Osteocyte (in vitro differentiated cells): Measurements from ENCODE around the gene ACOX2. TPM values are rescaled to one million over a fixed set of nuclear protein-coding genes. Genes with fewer than 3 reads are reported as not detected.

Experiments used
- DNase-seq: peaks from one replicate; pipeline ENCODE4 v3.0.0; 2021; ENCODE audit warnings: mixed read lengths; ENCODE audit not compliant: unreplicated experiment; ENCODE audit errors: extremely low spot score
- H3K27ac Mint-ChIP-seq: one replicate; pipeline ENCODE4 v1.8.0; 2021; ENCODE audit warnings: mild to moderate bottlenecking, mixed read lengths; ENCODE audit not compliant: unreplicated experiment
- H3K27me3 Mint-ChIP-seq: one replicate; pipeline ENCODE4 v1.8.0; 2021; ENCODE audit warnings: mixed read lengths; ENCODE audit not compliant: unreplicated experiment
- H3K36me3 Mint-ChIP-seq: one replicate; pipeline ENCODE4 v1.8.0; 2021; ENCODE audit warnings: mixed read lengths; ENCODE audit not compliant: unreplicated experiment
- H3K4me1 Mint-ChIP-seq: one replicate; pipeline ENCODE4 v1.8.0; 2021; ENCODE audit warnings: mixed read lengths; ENCODE audit not compliant: unreplicated experiment
- H3K4me3 Mint-ChIP-seq: one replicate; pipeline ENCODE4 v1.8.0; 2021; ENCODE audit warnings: mild to moderate bottlenecking, moderate library complexity, mixed read lengths; ENCODE audit not compliant: unreplicated experiment
- H3K9me3 Mint-ChIP-seq: one replicate; pipeline ENCODE4 v1.8.0; 2021; ENCODE audit warnings: mixed read lengths; ENCODE audit not compliant: unreplicated experiment
- total RNA-seq: library from RNA; stranded (reverse); gene quantifications from 2 replicates; pipeline ENCODE4 v1.2.1, GENCODE V29; 2021
- TF ChIP-seq, protein P1 (sequence below): fragments of 200-600 bp; sonication (generic); IDR thresholded peaks from 2 replicates; pipeline ENCODE4 v1.5.0; 2021; ENCODE audit warnings: antibody characterized with exemption, mild to moderate bottlenecking, moderate library complexity

Gene ACOX2
- total RNA-seq, 1 donor from 2014 or later = 0.51 TPM

DNA sequence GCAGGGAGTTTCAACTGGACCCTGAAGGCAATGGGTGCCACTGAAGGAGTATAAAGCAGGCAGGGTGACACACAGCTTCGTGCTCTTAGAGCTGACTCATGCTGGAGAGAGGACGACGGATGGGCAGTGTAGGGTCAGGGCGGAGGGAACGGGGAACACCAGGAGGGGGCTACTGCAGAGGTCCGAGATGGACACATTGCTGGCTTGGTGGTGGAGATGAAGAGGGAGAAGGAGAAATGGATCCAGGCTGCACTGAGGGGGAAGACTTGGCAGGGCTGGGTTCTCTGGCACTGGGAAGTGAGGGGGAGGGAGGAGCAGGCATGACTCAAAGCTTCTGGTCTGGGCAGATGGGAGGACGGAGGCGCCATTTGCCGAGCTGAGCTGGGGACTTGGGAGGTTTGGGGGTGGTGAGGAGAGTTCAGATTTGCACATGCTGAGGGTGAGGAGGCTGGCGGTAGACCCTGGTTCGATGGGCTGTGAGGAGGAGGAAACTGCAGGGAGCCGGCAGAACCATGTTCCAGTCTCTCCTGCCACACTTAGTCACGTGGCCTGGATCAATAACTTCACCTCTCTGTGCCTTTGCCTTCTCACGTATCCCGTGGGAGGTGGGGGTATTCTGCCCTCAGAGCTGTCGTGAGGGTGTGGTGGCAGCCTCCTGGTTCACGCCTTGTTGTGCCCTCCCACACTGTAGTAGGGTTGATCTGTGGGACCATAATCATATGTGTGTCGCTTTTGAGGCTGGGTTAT lies 49.7 kb downstream of the ACOX2 start:
- no peak for DNase-seq
- H3K4me1 Mint-ChIP-seq = peaks cover 36% of the 10 kb centered on the region
- TF ChIP-seq, protein P1, sequence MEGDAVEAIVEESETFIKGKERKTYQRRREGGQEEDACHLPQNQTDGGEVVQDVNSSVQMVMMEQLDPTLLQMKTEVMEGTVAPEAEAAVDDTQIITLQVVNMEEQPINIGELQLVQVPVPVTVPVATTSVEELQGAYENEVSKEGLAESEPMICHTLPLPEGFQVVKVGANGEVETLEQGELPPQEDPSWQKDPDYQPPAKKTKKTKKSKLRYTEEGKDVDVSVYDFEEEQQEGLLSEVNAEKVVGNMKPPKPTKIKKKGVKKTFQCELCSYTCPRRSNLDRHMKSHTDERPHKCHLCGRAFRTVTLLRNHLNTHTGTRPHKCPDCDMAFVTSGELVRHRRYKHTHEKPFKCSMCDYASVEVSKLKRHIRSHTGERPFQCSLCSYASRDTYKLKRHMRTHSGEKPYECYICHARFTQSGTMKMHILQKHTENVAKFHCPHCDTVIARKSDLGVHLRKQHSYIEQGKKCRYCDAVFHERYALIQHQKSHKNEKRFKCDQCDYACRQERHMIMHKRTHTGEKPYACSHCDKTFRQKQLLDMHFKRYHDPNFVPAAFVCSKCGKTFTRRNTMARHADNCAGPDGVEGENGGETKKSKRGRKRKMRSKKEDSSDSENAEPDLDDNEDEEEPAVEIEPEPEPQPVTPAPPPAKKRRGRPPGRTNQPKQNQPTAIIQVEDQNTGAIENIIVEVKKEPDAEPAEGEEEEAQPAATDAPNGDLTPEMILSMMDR = no peak
- no peak overlapping the region for H3K4me3 Mint-ChIP-seq
- H3K27ac Mint-ChIP-seq = peak overlapping the region; percentile 68
- H3K9me3 Mint-ChIP-seq = no peaks in the 10 kb centered on the region
- no peaks in the 10 kb centered on the region for H3K36me3 Mint-ChIP-seq
- no peaks in the 10 kb centered on the region for H3K27me3 Mint-ChIP-seq

DNA sequence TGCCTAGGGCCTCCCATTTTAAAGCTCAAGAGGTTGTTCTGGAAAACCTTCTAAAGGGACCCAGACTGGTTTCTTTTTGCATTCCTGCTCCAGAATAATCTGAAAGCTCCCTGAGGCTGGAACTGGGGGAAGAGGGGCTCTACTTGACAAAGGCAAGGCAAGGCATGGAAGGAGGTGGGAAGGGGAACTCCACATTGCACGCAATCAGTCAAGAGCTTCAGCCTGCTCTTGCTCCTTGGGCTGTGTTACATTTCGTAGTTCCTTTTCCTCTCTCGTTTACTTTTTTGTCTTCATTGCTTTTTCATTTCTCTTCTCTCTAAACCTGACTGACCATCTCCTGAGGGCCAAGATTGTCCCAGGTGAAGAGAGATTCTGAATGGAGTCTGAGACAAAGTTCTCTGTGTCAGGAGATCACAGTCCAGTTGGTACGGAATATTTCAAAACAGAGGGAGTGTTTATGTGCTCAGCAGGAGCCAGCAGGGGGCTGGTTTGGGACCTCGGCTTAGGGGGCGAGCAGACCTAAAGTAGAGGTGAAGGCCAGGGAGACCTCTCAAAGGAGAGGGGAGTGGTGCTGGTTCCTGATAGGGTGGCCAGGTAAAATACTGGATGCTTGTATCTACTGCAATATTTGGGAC lies 51.1 kb downstream of the ACOX2 start:
- DNase-seq = no peak
- TF ChIP-seq, protein P1 = no peak
- no peak overlapping the region for H3K4me3 Mint-ChIP-seq
- H3K27me3 Mint-ChIP-seq = no peaks in the 10 kb centered on the region
- H3K4me1 Mint-ChIP-seq = peaks cover 30% of the 10 kb centered on the region
- H3K27ac Mint-ChIP-seq = no peak overlapping the region
- H3K9me3 Mint-ChIP-seq = no peaks in the 10 kb centered on the region
- H3K36me3 Mint-ChIP-seq = no peaks in the 10 kb centered on the region

DNA sequence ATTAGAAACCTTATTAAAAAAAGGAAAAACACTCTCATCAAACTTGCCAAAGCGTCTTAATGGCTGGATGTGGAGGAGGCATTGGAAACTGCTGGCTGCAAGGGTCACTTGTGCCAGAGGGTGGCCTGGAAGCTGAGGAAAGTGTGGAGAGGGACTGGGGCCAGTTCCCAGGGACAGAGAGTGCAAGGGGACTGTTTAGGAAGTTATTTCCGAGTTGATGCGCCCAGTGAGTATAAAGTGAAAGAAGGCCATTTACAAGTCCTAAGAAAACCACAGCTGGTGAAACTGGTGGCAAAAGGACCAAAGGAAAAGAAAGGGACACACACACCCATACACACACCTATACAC lies 52.3 kb downstream of the ACOX2 start:
- Mint-ChIP-seq H3K4me1 (peaks cover 23% of the 10 kb centered on the region), H3K27ac (no peak overlapping the region), H3K9me3 (no peaks in the 10 kb centered on the region), H3K4me3 (no peak overlapping the region), H3K36me3 (peaks cover 2% of the 10 kb centered on the region), H3K27me3 (peaks cover 2% of the 10 kb centered on the region)
- TF ChIP-seq, protein P1 = no peak
- no peak for DNase-seq

DNA sequence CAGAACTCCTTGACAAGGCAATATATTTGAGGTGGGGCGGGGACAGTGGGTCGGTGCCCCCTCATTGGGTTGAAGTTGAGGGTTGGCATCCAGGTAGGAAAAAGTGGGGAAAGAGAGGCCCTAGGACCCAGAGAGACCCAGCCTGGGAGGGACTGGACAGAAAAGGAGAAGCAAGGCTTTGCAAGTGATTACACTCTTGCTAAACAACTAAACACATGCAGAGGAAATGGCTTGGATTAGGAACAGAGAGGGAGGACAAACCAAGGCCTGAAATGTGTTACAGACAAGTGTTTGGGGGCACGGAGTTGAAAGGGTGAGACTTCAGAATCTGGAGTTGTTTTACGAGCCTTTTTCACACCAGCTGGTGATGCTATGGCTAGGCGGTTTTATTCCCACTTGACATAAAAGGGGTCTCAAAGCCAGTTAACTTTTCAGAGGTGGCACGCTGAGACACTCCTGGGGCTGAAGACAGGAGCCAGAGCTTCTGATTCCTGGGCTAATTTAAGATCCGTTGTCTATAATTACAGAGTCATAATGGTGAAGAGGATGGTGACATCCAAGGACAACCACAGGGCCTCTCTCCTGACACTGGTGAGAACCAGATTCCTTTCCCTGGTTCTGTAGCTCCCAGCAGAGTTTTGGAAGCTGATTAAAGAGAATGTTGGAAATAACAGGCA lies 52.8 kb downstream of the ACOX2 start:
- peaks cover 20% of the 10 kb centered on the region for H3K4me1 Mint-ChIP-seq
- H3K9me3 Mint-ChIP-seq = peaks cover 4% of the 10 kb centered on the region
- H3K36me3 Mint-ChIP-seq = peaks cover 2% of the 10 kb centered on the region
- TF ChIP-seq, protein P1 = no peak
- no peak for DNase-seq
- H3K27me3 Mint-ChIP-seq = peaks cover 2% of the 10 kb centered on the region
- no peak overlapping the region for H3K4me3 Mint-ChIP-seq
- no peak overlapping the region for H3K27ac Mint-ChIP-seq
